Activated CD8-positive, alpha-beta T cell treated with anti-CD3 and anti-CD28 coated beads, Interleukin-2, amount 10 ng/mL, durations not matched to agents 7 days and 5 days (primary cell): Measurements from ENCODE around the gene HSPB6. TPM values are rescaled to one million over a fixed set of nuclear protein-coding genes. Genes with fewer than 3 reads are reported as not detected.
"Not testable (repeated sequence)": the region's sequence is repeated elsewhere in the genome, so short reads cannot be mapped to it uniquely, and the experiment has no call there.

Experiments
- ATAC-seq: fragments of 150-1000 bp; cut with Tn5 transposase; one replicate; pipeline ENCODE4 v1.10.0; 2021; ENCODE audit warnings: moderate library complexity
- CTCF ChIA-PET: fragments of 350-600 bp; sonication (Branson Sonifier 250); formaldehyde crosslinking; loops from one replicate; lab custom pipeline; 2021; ENCODE audit warnings: antibody characterized with exemption; lab: Charles Lee
- POLR2A ChIA-PET: fragments of 350-600 bp; sonication (Branson Sonifier 250); formaldehyde crosslinking; loops from one replicate; lab custom pipeline; 2021; ENCODE audit warnings: antibody characterized with exemption; lab: Charles Lee
- DNase-seq: peaks from one replicate; pipeline ENCODE4 v3.0.0-alpha.2; 2020
- H3K27ac Mint-ChIP-seq: one replicate; pipeline ENCODE4 v1.8.0; 2021; ENCODE audit warnings: mild to moderate bottlenecking, mixed read lengths
- H3K27me3 Mint-ChIP-seq: one replicate; pipeline ENCODE4 v1.8.0; 2021; ENCODE audit warnings: low read depth, mixed read lengths
- H3K36me3 Mint-ChIP-seq: one replicate; pipeline ENCODE4 v1.8.0; 2021; ENCODE audit warnings: low read depth, mixed read lengths
- H3K4me1 Mint-ChIP-seq: one replicate; pipeline ENCODE4 v1.8.0; 2021; ENCODE audit warnings: low read depth, mixed read lengths
- H3K4me3 Mint-ChIP-seq: one replicate; pipeline ENCODE4 v1.8.0; 2021; ENCODE audit warnings: mild to moderate bottlenecking, mixed read lengths
- H3K9me3 Mint-ChIP-seq: one replicate; pipeline ENCODE4 v1.8.0; 2022; ENCODE audit warnings: mixed read lengths; ENCODE audit not compliant: insufficient read depth
- total RNA-seq, 2 experiments: library from RNA; stranded (reverse); gene quantifications; one replicate each; pipeline ENCODE4 v1.2.3, GENCODE V29; 2021

HSPB6 gene
- total RNA-seq, 2 experiments from 2014 or later = 0.65 TPM; not detected in 1

DNA sequence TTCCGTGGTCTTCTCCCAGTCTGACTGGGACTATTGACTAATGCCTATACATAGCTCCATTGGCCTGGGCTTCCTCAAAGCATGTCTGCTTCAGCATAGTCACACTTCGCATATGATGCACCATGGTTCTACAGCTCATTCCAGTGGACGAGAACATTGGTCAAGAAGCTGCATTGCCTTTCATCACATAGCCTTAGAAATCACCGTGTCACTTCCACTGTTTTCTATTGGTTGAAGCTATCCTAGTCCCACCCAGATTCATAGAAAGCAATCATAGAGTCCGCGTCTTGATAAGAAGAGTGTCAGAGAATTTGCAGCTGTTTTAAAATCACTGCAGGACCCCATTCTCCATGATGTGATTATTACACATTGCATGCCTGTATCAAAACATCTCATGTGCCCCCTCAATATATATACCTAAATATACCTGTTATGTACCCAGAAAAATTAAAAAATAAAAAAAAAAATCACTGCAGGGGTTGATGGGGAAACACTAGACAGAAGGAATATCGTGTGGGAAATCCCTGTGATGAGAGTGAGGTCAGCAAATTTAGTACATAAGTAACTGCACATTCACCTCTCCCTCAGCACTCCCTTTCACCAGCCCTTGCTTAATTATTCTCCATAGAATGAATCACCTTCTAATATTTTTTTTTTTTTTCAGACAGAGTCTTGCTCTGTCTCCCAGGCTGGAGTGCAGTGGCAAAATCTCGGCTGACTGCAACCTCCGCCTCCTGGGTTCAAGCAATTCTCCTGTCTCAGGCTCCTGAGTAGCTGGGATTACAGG lies 16.4 kb upstream of the HSPB6 start:
- H3K4me1 Mint-ChIP-seq = peaks cover 27% of the 10 kb centered on the region
- ATAC-seq = no peak
- H3K4me3 Mint-ChIP-seq = no peak overlapping the region
- POLR2A ChIA-PET = interaction anchor here (0.6 kb wide), 1 partner anchor 41 kb away, joined by 3 read pairs; no protein-coding TSS in a partner anchor
- H3K9me3 Mint-ChIP-seq = no peaks in the 10 kb centered on the region
- H3K27ac Mint-ChIP-seq = no peak overlapping the region
- no peak for DNase-seq
- H3K36me3 Mint-ChIP-seq = peaks cover 17% of the 10 kb centered on the region
- CTCF ChIA-PET = interaction anchor here (0.7 kb wide), 1 partner anchor 46 kb away, joined by 3 read pairs; no protein-coding TSS in a partner anchor
- H3K27me3 Mint-ChIP-seq = no peaks in the 10 kb centered on the region

DNA sequence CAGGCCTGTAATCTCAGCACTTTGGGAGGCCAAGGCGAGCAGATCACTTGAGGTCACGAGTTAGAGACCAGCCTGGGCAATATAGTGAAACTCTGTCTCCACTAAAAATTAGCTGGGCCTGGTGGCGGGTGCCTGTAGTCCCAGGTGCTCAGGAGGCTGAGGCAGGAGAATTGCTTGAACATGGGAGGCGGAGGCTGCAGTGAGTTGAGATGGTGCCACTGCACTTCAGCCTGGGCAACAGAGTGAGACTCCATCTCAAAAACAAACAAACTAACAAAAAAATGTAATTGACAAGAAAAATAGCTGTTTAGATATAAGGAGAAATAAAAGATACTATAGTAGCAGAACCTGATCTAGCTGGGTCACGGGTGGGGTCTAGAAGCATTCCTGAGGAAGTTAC lies 15.5 kb upstream of the HSPB6 start:
- ATAC-seq, H3K27me3 Mint-ChIP-seq, H3K27ac Mint-ChIP-seq, H3K4me3 Mint-ChIP-seq, DNase-seq, H3K9me3 Mint-ChIP-seq, POLR2A ChIA-PET: not testable (repeated sequence)
- H3K36me3 Mint-ChIP-seq = peaks cover 18% of the 10 kb centered on the region
- H3K4me1 Mint-ChIP-seq = peaks cover 27% of the 10 kb centered on the region
- CTCF ChIA-PET = interaction anchor here (0.7 kb wide), 1 partner anchor 47 kb away, joined by 3 read pairs; no protein-coding TSS in a partner anchor

DNA sequence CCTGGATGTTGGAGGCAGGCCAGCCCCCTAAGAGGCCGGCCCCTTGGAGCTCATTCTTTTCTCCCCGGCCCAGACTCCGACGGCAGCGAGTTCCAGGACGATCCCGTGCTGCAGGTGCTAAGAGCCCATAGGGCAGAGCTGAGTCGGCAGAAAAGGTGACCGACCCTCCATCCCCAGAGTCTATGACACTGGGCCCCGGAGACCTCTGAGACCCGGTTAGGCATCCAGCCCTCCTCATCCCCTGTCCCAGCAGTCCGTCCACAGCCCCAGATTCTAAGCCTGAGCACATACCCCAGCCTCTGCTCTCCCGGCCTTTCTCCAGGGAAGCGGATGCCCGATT lies 11.2 kb upstream of the HSPB6 start:
- ChIA-PET POLR2A (no interaction called here), CTCF (no interaction called here)
- DNase-seq (no peak), ATAC-seq (no peak)
- peaks cover 2% of the 10 kb centered on the region for H3K4me1 Mint-ChIP-seq
- H3K36me3 Mint-ChIP-seq = peaks cover 30% of the 10 kb centered on the region
- H3K27ac Mint-ChIP-seq = no peak overlapping the region
- no peaks in the 10 kb centered on the region for H3K9me3 Mint-ChIP-seq
- no peak overlapping the region for H3K4me3 Mint-ChIP-seq
- no peaks in the 10 kb centered on the region for H3K27me3 Mint-ChIP-seq

DNA sequence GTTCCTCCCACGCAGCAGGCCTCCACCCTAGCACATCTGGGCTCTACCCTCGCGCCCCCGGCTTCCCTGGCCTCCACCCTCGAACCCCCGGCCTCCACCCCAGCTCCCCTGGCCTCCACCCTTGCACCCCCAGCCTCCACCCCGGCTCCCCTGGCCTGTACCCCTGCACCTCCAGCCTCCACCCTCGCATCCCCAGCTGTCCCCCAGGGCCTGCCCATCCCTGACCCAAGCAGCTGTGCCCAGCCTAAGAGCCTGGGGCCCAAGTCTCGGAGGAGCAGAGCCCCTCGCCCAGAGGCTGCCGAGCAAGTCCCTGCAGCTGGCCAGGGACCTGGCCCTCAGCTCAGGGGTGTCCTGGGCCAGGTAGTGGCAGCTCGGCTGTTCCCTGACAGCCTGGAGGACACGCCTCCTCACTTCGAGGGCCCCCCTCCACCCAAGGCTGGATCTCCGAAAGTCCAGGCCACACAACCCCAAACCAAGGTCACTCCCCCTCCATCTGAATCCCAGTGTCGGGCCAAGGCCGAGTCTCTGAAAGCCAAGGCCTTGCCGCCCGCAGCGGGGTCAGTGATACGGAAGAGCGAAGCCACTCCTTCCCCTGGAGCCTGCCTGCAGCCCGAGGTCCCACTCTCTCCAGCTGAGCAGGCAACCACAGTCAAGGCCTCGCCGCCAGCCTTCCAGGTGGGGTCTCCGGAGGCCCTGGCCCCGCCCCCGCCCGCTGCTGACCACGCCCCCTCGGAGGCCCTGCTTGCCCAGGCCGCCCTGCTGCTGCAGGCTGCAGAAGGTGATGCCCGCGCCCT lies 10.7 kb upstream of the HSPB6 start:
- peaks cover 2% of the 10 kb centered on the region for H3K4me1 Mint-ChIP-seq
- POLR2A ChIA-PET = interaction anchor here (0.8 kb wide), 1 partner anchor 10 kb away, joined by 3 read pairs; the partner anchor contains the start of gene HSPB6
- H3K27ac Mint-ChIP-seq = no peak overlapping the region
- no peak for DNase-seq
- no peaks in the 10 kb centered on the region for H3K27me3 Mint-ChIP-seq
- CTCF ChIA-PET = no interaction called here
- ATAC-seq = no peak
- H3K4me3 Mint-ChIP-seq = no peak overlapping the region
- no peaks in the 10 kb centered on the region for H3K9me3 Mint-ChIP-seq
- peaks cover 30% of the 10 kb centered on the region for H3K36me3 Mint-ChIP-seq

DNA sequence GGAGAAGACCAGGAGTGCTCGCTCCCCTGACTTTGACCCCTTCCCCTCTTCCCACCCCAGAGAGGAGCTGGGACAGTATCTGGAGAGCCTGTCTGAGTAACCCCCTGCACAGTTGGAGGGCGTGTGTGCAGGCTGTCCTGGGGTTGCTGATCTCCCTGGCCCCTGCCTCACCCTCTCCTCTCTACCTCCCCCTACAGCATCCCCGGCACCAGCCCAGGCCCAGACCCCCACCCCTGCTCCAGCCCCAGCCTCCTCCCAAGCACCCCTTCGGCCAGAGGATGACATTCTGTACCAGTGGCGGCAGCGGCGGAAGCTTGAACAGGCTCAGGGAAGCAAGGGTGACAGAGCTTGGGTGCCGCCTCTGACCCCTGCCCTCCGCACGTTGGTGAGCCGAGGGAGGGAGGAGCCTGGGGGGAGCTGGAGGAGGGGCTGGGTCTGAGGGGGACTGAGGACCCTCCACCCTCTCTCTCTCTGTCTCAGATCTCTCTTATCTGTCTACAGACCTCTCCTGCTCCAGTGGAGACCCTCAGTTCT lies 9.8 kb upstream of the HSPB6 start:
- Mint-ChIP-seq H3K27ac (no peak overlapping the region), H3K36me3 (peaks cover 36% of the 10 kb centered on the region), H3K9me3 (no peaks in the 10 kb centered on the region), H3K27me3 (no peaks in the 10 kb centered on the region), H3K4me1 (peaks cover 2% of the 10 kb centered on the region), H3K4me3 (no peak overlapping the region)
- ChIA-PET POLR2A (interaction anchor here (0.8 kb wide), 1 partner anchor 9 kb away, joined by 3 read pairs; the partner anchor contains the start of gene HSPB6), CTCF (no interaction called here)
- DNase-seq (no peak), ATAC-seq (no peak)

DNA sequence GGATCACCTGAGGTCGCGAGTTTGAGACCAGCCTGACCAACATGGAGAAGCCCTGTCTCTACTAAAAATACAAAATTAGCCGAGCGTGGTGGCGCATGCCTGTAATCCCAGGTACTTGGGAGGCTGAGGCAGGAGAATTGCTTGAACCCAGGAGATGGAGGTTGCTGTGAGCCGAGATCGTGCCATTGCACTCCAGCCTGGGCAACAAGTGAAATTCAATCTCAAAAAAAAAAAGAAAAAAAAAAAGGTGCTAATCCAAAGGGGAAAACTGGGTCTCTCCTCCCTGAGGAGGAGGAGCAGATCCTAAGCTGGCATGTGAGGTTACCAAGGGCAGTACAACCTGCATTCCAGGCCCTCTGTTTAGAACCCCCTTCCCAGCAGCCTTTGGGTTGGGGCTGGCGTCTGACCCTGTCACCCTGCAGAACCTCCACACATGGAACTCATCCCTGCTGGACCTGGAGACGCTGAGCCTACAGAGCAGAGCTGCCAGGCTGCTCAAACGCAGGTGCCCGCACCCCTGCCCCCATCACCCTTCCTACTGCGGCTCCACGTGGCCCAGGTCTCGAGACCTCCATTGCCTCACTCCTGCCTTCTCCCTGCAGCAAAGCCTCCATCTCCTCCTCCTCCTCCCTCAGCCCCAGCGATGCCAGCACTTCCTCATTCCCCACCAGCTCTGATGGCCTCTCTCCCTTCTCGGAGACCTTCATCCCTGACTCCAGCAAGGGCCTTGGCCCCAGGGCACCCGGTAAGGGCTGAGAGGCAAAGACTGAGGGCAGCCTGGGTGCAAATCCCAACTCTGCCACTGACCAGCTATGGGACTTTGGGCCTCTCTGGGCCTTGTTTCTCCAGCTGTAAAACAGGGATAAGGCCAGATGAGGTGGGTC lies 7.8 kb upstream of the HSPB6 start:
- POLR2A ChIA-PET = no interaction called here
- no peak overlapping the region for H3K4me3 Mint-ChIP-seq
- CTCF ChIA-PET = no interaction called here
- DNase-seq (no peak), ATAC-seq (no peak)
- no peaks in the 10 kb centered on the region for H3K9me3 Mint-ChIP-seq
- H3K27me3 Mint-ChIP-seq = no peaks in the 10 kb centered on the region
- H3K27ac Mint-ChIP-seq = no peak overlapping the region
- H3K4me1 Mint-ChIP-seq = peaks cover 4% of the 10 kb centered on the region
- peaks cover 41% of the 10 kb centered on the region for H3K36me3 Mint-ChIP-seq

DNA sequence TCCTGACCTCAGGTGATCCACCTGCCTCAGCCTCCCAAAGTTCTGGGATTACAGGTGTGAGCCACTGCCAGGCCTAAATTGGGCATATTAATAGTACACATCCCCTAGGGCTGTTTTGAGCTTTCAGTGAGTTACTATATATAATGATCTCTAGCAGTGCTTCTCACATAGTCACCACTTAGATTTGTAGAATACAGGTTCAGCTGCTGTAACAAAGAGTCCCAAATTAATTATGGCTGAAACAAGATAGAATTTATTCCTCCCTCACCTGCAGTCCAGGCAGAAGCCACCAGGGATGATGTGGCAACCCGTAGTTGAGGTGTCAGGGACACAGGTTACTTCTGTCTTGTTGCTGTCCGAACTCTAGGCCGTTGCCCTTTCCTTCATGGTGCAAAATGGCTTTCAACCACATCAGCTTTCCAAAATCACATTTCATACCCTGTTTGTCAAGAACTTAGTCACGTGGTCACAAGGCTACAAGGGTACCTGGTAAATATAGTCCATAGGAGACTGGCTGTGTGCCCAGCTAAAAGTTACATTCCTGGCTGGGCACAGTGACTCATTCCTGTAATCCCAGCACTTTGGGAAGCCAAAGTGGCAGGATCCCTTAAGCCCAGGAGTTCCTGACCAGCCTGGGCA lies 4.0 kb upstream of the HSPB6 start:
- POLR2A ChIA-PET = interaction anchor here (0.6 kb wide), 1 partner anchor 349 kb away, joined by 3 read pairs; no protein-coding TSS in a partner anchor

DNA sequence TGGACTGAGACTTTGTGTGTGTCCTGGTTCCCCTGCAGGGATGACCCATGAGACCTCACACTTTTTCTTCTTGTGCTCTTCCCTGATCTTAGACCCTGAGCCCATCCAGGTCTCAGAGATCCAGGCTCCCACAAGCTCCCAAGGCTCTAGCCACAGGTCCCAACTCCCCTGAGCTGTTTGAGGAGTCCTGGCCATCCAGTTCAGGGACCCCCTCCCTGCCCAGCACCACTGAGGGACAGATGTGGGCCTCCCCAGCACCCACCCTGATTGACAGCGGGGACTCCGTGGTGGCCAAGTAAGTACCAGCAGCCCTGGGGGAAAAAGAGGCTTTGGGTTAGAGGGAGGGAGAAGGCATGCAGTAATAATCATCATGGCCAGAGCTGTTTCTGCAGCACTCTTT lies 2.9 kb upstream of the HSPB6 start:
- ATAC-seq (no peak), DNase-seq (no peak)
- no peak overlapping the region for H3K27ac Mint-ChIP-seq
- H3K4me3 Mint-ChIP-seq = peak overlapping the region; percentile 60
- H3K36me3 Mint-ChIP-seq = peaks cover 35% of the 10 kb centered on the region
- ChIA-PET CTCF (no interaction called here), POLR2A (no interaction called here)
- H3K9me3 Mint-ChIP-seq = no peaks in the 10 kb centered on the region
- peaks cover 33% of the 10 kb centered on the region for H3K4me1 Mint-ChIP-seq
- H3K27me3 Mint-ChIP-seq = no peaks in the 10 kb centered on the region

More for the DNA sequence above, 4.0 kb upstream of the HSPB6 start:
- no peak overlapping the region for H3K4me3 Mint-ChIP-seq
- no peak overlapping the region for H3K27ac Mint-ChIP-seq
- H3K27me3 Mint-ChIP-seq = no peaks in the 10 kb centered on the region
- peaks cover 30% of the 10 kb centered on the region for H3K4me1 Mint-ChIP-seq
- H3K9me3 Mint-ChIP-seq = no peaks in the 10 kb centered on the region
- DNase-seq (no peak), ATAC-seq (no peak)
- peaks cover 41% of the 10 kb centered on the region for H3K36me3 Mint-ChIP-seq
- CTCF ChIA-PET = interaction anchor here (1.6 kb wide), 1 partner anchor 13 kb away, joined by 3 read pairs; the partner anchor contains the start of gene LIN37

DNA sequence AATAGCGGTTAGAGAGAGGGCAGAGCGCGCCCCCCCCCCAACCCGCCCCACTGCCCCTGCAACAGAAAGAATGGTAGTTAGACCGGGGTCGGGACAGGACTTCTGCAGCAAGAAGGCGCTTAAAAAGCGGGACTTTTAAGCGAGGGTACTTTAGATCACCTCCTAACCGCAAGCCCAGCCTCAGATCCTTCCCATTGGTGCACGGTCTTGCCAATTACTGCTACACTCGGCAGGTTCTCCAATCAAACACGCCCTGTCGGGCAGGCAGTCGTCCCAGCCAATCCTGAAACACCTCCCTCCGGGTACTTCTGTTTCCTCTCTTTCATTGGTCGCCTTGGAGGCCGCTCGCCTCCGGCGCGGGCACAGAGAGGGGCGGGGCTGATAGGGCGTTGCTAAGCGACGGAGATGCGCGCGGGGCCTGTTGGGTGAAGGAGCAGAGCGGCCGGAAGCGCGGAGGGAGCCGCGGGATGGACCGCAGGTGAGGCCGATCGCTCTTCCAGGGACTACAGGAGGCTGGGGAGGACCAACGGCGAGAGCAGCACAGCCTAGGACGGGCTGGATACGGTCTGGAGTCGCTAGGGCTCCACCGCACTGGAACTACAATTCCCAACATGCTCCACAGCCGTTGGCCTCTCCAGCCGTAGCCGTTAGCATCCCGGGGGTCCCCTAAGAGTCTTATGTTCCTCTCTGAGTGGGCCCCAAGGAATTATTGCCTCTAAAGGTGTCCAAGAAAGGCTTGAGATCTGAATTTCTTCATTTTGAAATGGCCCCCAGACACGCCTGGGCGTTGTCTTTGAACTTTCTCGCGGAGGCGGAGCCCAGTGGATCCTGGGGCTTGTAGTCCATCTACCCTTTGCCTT lies 1.1 kb upstream of the HSPB6 start, which contains the start of gene PROSER3:
Gene PROSER3 (plus strand): TSS at position 428 of the 860 bp plus-strand sequence. CDS start 40 bp downstream, at position 468.
- ChIA-PET CTCF (interaction anchor here (0.9 to 1.0 kb wide), 2 partner anchors 13 to 64 kb away, joined by 3 read pairs; partner anchors contain the start of genes PSENEN and U2AF1L4), POLR2A (interaction anchor here (0.9 to 1.6 kb wide), 5 partner anchors 9 to 116 kb away, joined by 3 to 6 read pairs (median 3); partner anchors contain the start of genes LIN37, PSENEN and U2AF1L4)

More for the DNA sequence above, 1.1 kb upstream of the HSPB6 start, which contains the start of gene PROSER3:
- Mint-ChIP-seq H3K4me3 (peak within 1 kb of the TSS; percentile 89), H3K9me3 (no peaks in the 10 kb centered on the region), H3K27ac (peak within 1 kb of the TSS; percentile 96), H3K27me3 (no peaks in the 10 kb centered on the region), H3K4me1 (peaks cover 36% of the 10 kb centered on the region), H3K36me3 (peaks cover 36% of the 10 kb centered on the region)
- ATAC-seq = peak; percentile 99
- DNase-seq = peak; percentile 99
